ENCODE results near the gene IMPA2.

The IMPA2 gene

GRCh38 chr18:11960743-11961380 lies 20.4 kb upstream of the IMPA2 start:
- Histone ChIP-seq H3K9me2 (replicated peaks; ENCODE audit: low read depth, low read length) (no peaks in the 10 kb centered on the region), H3K9me3 (ENCODE audit: insufficient read depth, low read depth, low read length) (peaks cover 4% of the 10 kb centered on the region; the same call in 1 of the 2 replicates), H3K4me1 (ENCODE audit: insufficient read depth, low read length, poor library complexity, severe bottlenecking) (no peaks in the 10 kb centered on the region), H3K79me2 (ENCODE audit: insufficient read depth, low read length) (no peaks in the 10 kb centered on the region), H3K4me3 (ENCODE audit: low read length, poor library complexity, severe bottlenecking) (no peak overlapping the region), H3K27me3 (ENCODE audit: insufficient read depth, low read length, poor library complexity, severe bottlenecking) (no peaks in the 10 kb centered on the region), H3K36me3 (ENCODE audit: insufficient read depth, low read length) (no peaks in the 10 kb centered on the region), H3K4me2 (ENCODE audit: low read depth, low read length, poor library complexity, severe bottlenecking) (no peak overlapping the region), H3K9ac (ENCODE audit: low read depth, low read length, poor library complexity, severe bottlenecking) (no peak overlapping the region), H3F3A (ENCODE audit: low read depth) (no peaks in the 10 kb centered on the region), H4K20me1 (ENCODE audit: insufficient read depth, low read length, poor library complexity, severe bottlenecking) (no peaks in the 10 kb centered on the region), H2AFZ (ENCODE audit: low read length) (no peak overlapping the region)
- TF ChIP-seq EZH2phosphoT487 (IDR thresholded peaks at IDR 0.05; ENCODE audit: borderline replicate concordance), result no peak
- no peak for TF ChIP-seq CTCF (conservative IDR thresholded peaks at IDR 0.05; ENCODE audit: low read length)

- no peaks in the 10 kb centered on the region for H4K20me1 ChIP-seq (ENCODE audit: insufficient read depth, low read length, poor library complexity, severe bottlenecking)
- no peaks in the 10 kb centered on the region for H3K9me3 ChIP-seq (ENCODE audit: insufficient read depth, low read depth, low read length)
- no peaks in the 10 kb centered on the region for H3K9me2 ChIP-seq (replicated peaks; ENCODE audit: low read depth, low read length)
- no peaks in the 10 kb centered on the region for H3K36me3 ChIP-seq (ENCODE audit: insufficient read depth, low read length)
- no peak overlapping the region for H2AFZ ChIP-seq (ENCODE audit: low read length)
- no peak for TF ChIP-seq EZH2phosphoT487 (IDR thresholded peaks at IDR 0.05; ENCODE audit: borderline replicate concordance)
- TF ChIP-seq CTCF (conservative IDR thresholded peaks at IDR 0.05; ENCODE audit: low read length), result no peak
- H3K9ac ChIP-seq (ENCODE audit: low read depth, low read length, poor library complexity, severe bottlenecking), result no peak overlapping the region
- H3K4me3 ChIP-seq (ENCODE audit: low read length, poor library complexity, severe bottlenecking), result no peak overlapping the region
- no peaks in the 10 kb centered on the region for H3K79me2 ChIP-seq (ENCODE audit: insufficient read depth, low read length)
- no peaks in the 10 kb centered on the region for H3K4me1 ChIP-seq (ENCODE audit: insufficient read depth, low read length, poor library complexity, severe bottlenecking)
- no peaks in the 10 kb centered on the region for H3F3A ChIP-seq (ENCODE audit: low read depth)
- no peaks in the 10 kb centered on the region for H3K27me3 ChIP-seq (ENCODE audit: insufficient read depth, low read length, poor library complexity, severe bottlenecking)
- no peak overlapping the region for H3K4me2 ChIP-seq (ENCODE audit: low read depth, low read length, poor library complexity, severe bottlenecking)
These were observed 18.7 kb upstream of the IMPA2 start for GRCh38 chr18:11962597-11962996.

- Histone ChIP-seq H2AFZ (ENCODE audit: low read length) (no peak overlapping the region), H3K9me2 (replicated peaks; ENCODE audit: low read depth, low read length) (no peaks in the 10 kb centered on the region), H3K4me1 (ENCODE audit: insufficient read depth, low read length, poor library complexity, severe bottlenecking) (no peaks in the 10 kb centered on the region), H3K27me3 (ENCODE audit: insufficient read depth, low read length, poor library complexity, severe bottlenecking) (no peaks in the 10 kb centered on the region), H3K79me2 (ENCODE audit: insufficient read depth, low read length) (no peaks in the 10 kb centered on the region), H4K20me1 (ENCODE audit: insufficient read depth, low read length, poor library complexity, severe bottlenecking) (no peaks in the 10 kb centered on the region), H3K4me2 (ENCODE audit: low read depth, low read length, poor library complexity, severe bottlenecking) (no peak overlapping the region), H3K9me3 (ENCODE audit: insufficient read depth, low read depth, low read length) (no peaks in the 10 kb centered on the region), H3K36me3 (ENCODE audit: insufficient read depth, low read length) (no peaks in the 10 kb centered on the region), H3F3A (ENCODE audit: low read depth) (no peaks in the 10 kb centered on the region), H3K9ac (ENCODE audit: low read depth, low read length, poor library complexity, severe bottlenecking) (no peak overlapping the region), H3K4me3 (ENCODE audit: low read length, poor library complexity, severe bottlenecking) (no peak overlapping the region)
- TF ChIP-seq CTCF (conservative IDR thresholded peaks at IDR 0.05; ENCODE audit: low read length) (no peak; the same call in 1 of the 2 replicates), EZH2phosphoT487 (IDR thresholded peaks at IDR 0.05; ENCODE audit: borderline replicate concordance) (no peak)
These were observed 17.3 kb upstream of the IMPA2 start for GRCh38 chr18:11963991-11964484.
